WTC11 (cell line): ENCODE data around the gene AFAP1L2. TPM values are rescaled to one million over a fixed set of nuclear protein-coding genes. Genes with fewer than 3 reads are reported as not detected.

Source experiments
- ATAC-seq: fragments of 200-7000 bp; cut with Tn5 transposase; 2 replicates; pipeline ENCODE4 v1.10.0; 2021; ENCODE audit warnings: mild to moderate bottlenecking, moderate library complexity
- CTCF ChIA-PET: fragments of 300-600 bp; sonication (Branson Sonifier 250); formaldehyde crosslinking; loops from one replicate; lab custom pipeline; 2021; ENCODE audit warnings: antibody characterized with exemption; lab: Charles Lee
- POLR2A ChIA-PET: fragments of 350-600 bp; sonication (Branson Sonifier 250); formaldehyde crosslinking; loops from one replicate; lab custom pipeline; 2021; ENCODE audit warnings: antibody characterized with exemption; lab: Charles Lee
- DNase-seq: peaks from one replicate; pipeline ENCODE4 v3.0.0; 2021; ENCODE audit warnings: low spot score
- H3K27ac Mint-ChIP-seq: 2 replicates; pipeline ENCODE4 v1.8.0; 2021; ENCODE audit warnings: mixed read lengths
- H3K27me3 Mint-ChIP-seq: 2 replicates; pipeline ENCODE4 v1.8.0; 2021; ENCODE audit warnings: low read depth, mild to moderate bottlenecking, moderate library complexity, mixed read lengths
- H3K36me3 Mint-ChIP-seq: 2 replicates; pipeline ENCODE4 v1.8.0; 2021; ENCODE audit warnings: mixed read lengths
- H3K4me1 Mint-ChIP-seq: 2 replicates; pipeline ENCODE4 v1.8.0; 2022; ENCODE audit warnings: mixed read lengths
- H3K4me3 Mint-ChIP-seq: 2 replicates; pipeline ENCODE4 v1.8.0; 2021; ENCODE audit warnings: mild to moderate bottlenecking, moderate library complexity, mixed read lengths
- H3K9me3 Mint-ChIP-seq: 2 replicates; pipeline ENCODE4 v1.8.0; 2021; ENCODE audit warnings: mixed read lengths
- CTCF ChIP-seq: fragments of 200-600 bp; IDR thresholded peaks from 2 replicates; pipeline ENCODE4 v1.8.0; 2022; ENCODE audit warnings: antibody characterized with exemption
- E2F4 ChIP-seq: sonication (generic); formaldehyde crosslinking; IDR thresholded peaks from 2 replicates; pipeline ENCODE4 v1.8.1; 2022; ENCODE audit warnings: low read depth, mild to moderate bottlenecking, moderate library complexity, missing genetic modification reagents, borderline replicate concordance
- ELF4 ChIP-seq: sonication (generic); formaldehyde crosslinking; IDR thresholded peaks from 2 replicates; pipeline ENCODE4 v1.8.1; 2022; ENCODE audit warnings: low read depth, mild to moderate bottlenecking, moderate library complexity, missing genetic modification reagents
- FOXP1 ChIP-seq: sonication (generic); formaldehyde crosslinking; IDR thresholded peaks from 2 replicates; pipeline ENCODE4 v1.8.0; 2022; ENCODE audit warnings: missing genetic modification reagents, mild to moderate bottlenecking, moderate library complexity, borderline replicate concordance
- GABPB1 ChIP-seq: sonication (generic); formaldehyde crosslinking; IDR thresholded peaks from 2 replicates; pipeline ENCODE4 v1.8.1; 2023; ENCODE audit warnings: mild to moderate bottlenecking, missing genetic modification reagents
- KAT7 ChIP-seq: sonication (generic); formaldehyde crosslinking; IDR thresholded peaks from 2 replicates; pipeline ENCODE4 v1.8.1; 2023; ENCODE audit warnings: missing genetic modification reagents, mild to moderate bottlenecking, borderline replicate concordance
- MXD4 ChIP-seq: fragments of 250-450 bp; sonication (Bioruptor Pico); IDR thresholded peaks from 2 replicates; pipeline ENCODE4 v1.8.0; 2021; ENCODE audit warnings: mild to moderate bottlenecking, moderate library complexity, borderline replicate concordance
- NFATC4 ChIP-seq: fragments of 250-450 bp; sonication (Bioruptor Pico); IDR thresholded peaks from 2 replicates; pipeline ENCODE4 v1.9.0; 2021; ENCODE audit warnings: mild to moderate bottlenecking
- NR2C2 ChIP-seq: sonication (generic); formaldehyde crosslinking; IDR thresholded peaks from 2 replicates; pipeline ENCODE4 v1.8.0; 2022; ENCODE audit warnings: mild to moderate bottlenecking, missing genetic modification reagents
- PRRX2 ChIP-seq: fragments of 250-450 bp; sonication (Bioruptor Pico); IDR thresholded peaks from 2 replicates; pipeline ENCODE4 v1.8.0; 2021; ENCODE audit warnings: mild to moderate bottlenecking
- RORB ChIP-seq: fragments of 250-450 bp; sonication (Bioruptor Pico); IDR thresholded peaks from 2 replicates; pipeline ENCODE4 v1.9.0; 2021; ENCODE audit warnings: mild to moderate bottlenecking
- SMAD3 ChIP-seq: sonication (generic); formaldehyde crosslinking; IDR thresholded peaks from 2 replicates; pipeline ENCODE4 v1.8.0; 2022; ENCODE audit warnings: missing genetic modification reagents, mild to moderate bottlenecking, borderline replicate concordance
- STAT6 ChIP-seq: sonication (generic); formaldehyde crosslinking; conservative IDR thresholded peaks from 2 replicates; pipeline ENCODE4 v1.8.1; 2023; ENCODE audit warnings: mild to moderate bottlenecking, low read depth, missing genetic modification reagents, moderate library complexity
- ZNF121 ChIP-seq: sonication (generic); formaldehyde crosslinking; IDR thresholded peaks from 2 replicates; pipeline ENCODE4 v1.8.0; 2023; ENCODE audit warnings: missing genetic modification reagents
- ZNF512 ChIP-seq: sonication (generic); formaldehyde crosslinking; IDR thresholded peaks from 2 replicates; pipeline ENCODE4 v1.8.1; 2022; ENCODE audit warnings: missing genetic modification reagents, borderline replicate concordance
- ZSCAN18 ChIP-seq: fragments of 250-450 bp; sonication (Bioruptor Pico); IDR thresholded peaks from 2 replicates; pipeline ENCODE4 v2.1.2; 2022; ENCODE audit warnings: mild to moderate bottlenecking, moderate library complexity
- total RNA-seq: library from RNA; stranded (reverse); gene quantifications from 3 replicates; pipeline ENCODE4 v1.2.3, GENCODE V29; 2021
- TF ChIP-seq, protein P1 (sequence below): sonication (generic); formaldehyde crosslinking; IDR thresholded peaks from 2 replicates; pipeline ENCODE4 v1.8.1; 2023; ENCODE audit warnings: mild to moderate bottlenecking, missing genetic modification reagents, borderline replicate concordance
- TF ChIP-seq, protein P2 (sequence below): sonication (generic); formaldehyde crosslinking; IDR thresholded peaks from 2 replicates; pipeline ENCODE4 v1.8.1; 2023; ENCODE audit warnings: mild to moderate bottlenecking, moderate library complexity, missing genetic modification reagents
- TF ChIP-seq, protein P3 (sequence below): sonication (generic); formaldehyde crosslinking; IDR thresholded peaks from 2 replicates; pipeline ENCODE4 v1.8.0; 2023; ENCODE audit warnings: mild to moderate bottlenecking, missing genetic modification reagents

AFAP1L2 gene
- total RNA-seq, 1 experiment from 2014 or later, result 5.0 TPM

- TF ChIP-seq, protein P1, sequence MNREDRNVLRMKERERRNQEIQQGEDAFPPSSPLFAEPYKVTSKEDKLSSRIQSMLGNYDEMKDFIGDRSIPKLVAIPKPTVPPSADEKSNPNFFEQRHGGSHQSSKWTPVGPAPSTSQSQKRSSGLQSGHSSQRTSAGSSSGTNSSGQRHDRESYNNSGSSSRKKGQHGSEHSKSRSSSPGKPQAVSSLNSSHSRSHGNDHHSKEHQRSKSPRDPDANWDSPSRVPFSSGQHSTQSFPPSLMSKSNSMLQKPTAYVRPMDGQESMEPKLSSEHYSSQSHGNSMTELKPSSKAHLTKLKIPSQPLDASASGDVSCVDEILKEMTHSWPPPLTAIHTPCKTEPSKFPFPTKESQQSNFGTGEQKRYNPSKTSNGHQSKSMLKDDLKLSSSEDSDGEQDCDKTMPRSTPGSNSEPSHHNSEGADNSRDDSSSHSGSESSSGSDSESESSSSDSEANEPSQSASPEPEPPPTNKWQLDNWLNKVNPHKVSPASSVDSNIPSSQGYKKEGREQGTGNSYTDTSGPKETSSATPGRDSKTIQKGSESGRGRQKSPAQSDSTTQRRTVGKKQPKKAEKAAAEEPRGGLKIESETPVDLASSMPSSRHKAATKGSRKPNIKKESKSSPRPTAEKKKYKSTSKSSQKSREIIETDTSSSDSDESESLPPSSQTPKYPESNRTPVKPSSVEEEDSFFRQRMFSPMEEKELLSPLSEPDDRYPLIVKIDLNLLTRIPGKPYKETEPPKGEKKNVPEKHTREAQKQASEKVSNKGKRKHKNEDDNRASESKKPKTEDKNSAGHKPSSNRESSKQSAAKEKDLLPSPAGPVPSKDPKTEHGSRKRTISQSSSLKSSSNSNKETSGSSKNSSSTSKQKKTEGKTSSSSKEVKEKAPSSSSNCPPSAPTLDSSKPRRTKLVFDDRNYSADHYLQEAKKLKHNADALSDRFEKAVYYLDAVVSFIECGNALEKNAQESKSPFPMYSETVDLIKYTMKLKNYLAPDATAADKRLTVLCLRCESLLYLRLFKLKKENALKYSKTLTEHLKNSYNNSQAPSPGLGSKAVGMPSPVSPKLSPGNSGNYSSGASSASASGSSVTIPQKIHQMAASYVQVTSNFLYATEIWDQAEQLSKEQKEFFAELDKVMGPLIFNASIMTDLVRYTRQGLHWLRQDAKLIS (CRISPR knock-in tag), result no peak
- TF ChIP-seq MXD4 (CRISPR knock-in tag) (no peak), NR2C2 (CRISPR knock-in tag) (no peak), ZSCAN18 (no peak), PRRX2 (no peak), FOXP1 (CRISPR knock-in tag) (no peak), GABPB1 (CRISPR knock-in tag) (no peak), STAT6 (CRISPR knock-in tag) (no peak), NFATC4 (CRISPR knock-in tag) (no peak), E2F4 (no peak), ZNF121 (CRISPR knock-in tag) (no peak), SMAD3 (no peak)
- TF ChIP-seq, protein P2, sequence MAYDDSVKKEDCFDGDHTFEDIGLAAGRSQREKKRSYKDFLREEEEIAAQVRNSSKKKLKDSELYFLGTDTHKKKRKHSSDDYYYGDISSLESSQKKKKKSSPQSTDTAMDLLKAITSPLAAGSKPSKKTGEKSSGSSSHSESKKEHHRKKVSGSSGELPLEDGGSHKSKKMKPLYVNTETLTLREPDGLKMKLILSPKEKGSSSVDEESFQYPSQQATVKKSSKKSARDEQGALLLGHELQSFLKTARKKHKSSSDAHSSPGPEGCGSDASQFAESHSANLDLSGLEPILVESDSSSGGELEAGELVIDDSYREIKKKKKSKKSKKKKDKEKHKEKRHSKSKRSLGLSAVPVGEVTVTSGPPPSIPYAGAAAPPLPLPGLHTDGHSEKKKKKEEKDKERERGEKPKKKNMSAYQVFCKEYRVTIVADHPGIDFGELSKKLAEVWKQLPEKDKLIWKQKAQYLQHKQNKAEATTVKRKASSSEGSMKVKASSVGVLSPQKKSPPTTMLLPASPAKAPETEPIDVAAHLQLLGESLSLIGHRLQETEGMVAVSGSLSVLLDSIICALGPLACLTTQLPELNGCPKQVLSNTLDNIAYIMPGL, result no peak
These were observed 133.1 kb downstream of the AFAP1L2 start (continued) for GRCh38 chr10:114271075-114271778.

GRCh38 chr10:114266521-114266920, 137.8 kb downstream of the AFAP1L2 start:
- POLR2A ChIA-PET, result no interaction called here
- no peak for ATAC-seq
- no peak for TF ChIP-seq ELF4 (CRISPR knock-in tag)
- no peak for TF ChIP-seq ZNF512 (CRISPR knock-in tag)
- no peak for TF ChIP-seq RORB
- TF ChIP-seq CTCF, result no peak
- no peak for TF ChIP-seq GABPB1 (CRISPR knock-in tag)
- TF ChIP-seq, protein P3, sequence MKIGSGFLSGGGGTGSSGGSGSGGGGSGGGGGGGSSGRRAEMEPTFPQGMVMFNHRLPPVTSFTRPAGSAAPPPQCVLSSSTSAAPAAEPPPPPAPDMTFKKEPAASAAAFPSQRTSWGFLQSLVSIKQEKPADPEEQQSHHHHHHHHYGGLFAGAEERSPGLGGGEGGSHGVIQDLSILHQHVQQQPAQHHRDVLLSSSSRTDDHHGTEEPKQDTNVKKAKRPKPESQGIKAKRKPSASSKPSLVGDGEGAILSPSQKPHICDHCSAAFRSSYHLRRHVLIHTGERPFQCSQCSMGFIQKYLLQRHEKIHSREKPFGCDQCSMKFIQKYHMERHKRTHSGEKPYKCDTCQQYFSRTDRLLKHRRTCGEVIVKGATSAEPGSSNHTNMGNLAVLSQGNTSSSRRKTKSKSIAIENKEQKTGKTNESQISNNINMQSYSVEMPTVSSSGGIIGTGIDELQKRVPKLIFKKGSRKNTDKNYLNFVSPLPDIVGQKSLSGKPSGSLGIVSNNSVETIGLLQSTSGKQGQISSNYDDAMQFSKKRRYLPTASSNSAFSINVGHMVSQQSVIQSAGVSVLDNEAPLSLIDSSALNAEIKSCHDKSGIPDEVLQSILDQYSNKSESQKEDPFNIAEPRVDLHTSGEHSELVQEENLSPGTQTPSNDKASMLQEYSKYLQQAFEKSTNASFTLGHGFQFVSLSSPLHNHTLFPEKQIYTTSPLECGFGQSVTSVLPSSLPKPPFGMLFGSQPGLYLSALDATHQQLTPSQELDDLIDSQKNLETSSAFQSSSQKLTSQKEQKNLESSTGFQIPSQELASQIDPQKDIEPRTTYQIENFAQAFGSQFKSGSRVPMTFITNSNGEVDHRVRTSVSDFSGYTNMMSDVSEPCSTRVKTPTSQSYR (CRISPR knock-in tag), result no peak
- TF ChIP-seq KAT7, result no peak

More at GRCh38 chr10:114266521-114266920, 137.8 kb downstream of the AFAP1L2 start:
- Mint-ChIP-seq H3K36me3 (no peaks in the 10 kb centered on the region), H3K27me3 (no peaks in the 10 kb centered on the region), H3K4me1 (peaks cover 9% of the 10 kb centered on the region; the same call in 1 of the 2 replicates), H3K4me3 (no peak overlapping the region), H3K27ac (no peak overlapping the region), H3K9me3 (no peaks in the 10 kb centered on the region)
- CTCF ChIA-PET, result no interaction called here
- no peak for DNase-seq
